Osteoblast (primary cell): Measurements from ENCODE around the gene SRP19. TPM values are rescaled to one million over a fixed set of nuclear protein-coding genes. Genes with fewer than 3 reads are reported as not detected.

Source experiments
- DNase-seq: peaks from one replicate; pipeline ENCODE4 v3.0.0; 2011; ENCODE audit warnings: low spot score, mixed read lengths; ENCODE audit not compliant: insufficient read length; ENCODE audit errors: missing footprints
- H2AFZ ChIP-seq: 2 replicates; pipeline ENCODE4 v1.6.0; 2011; ENCODE audit warnings: mild to moderate bottlenecking, low read length
- H3K27ac ChIP-seq: 2 replicates; pipeline ENCODE4 v1.5.1; 2011; ENCODE audit warnings: mild to moderate bottlenecking, low read depth, low read length, moderate library complexity
- H3K27me3 ChIP-seq: 2 replicates; pipeline ENCODE4 v1.6.0; 2012; ENCODE audit warnings: mild to moderate bottlenecking, control low read depth, inconsistent platforms, low read length, moderate library complexity; ENCODE audit not compliant: insufficient read depth
- H3K36me3 ChIP-seq: 2 replicates; pipeline ENCODE4 v1.5.1; 2011; ENCODE audit warnings: mild to moderate bottlenecking, low read length, control low read depth, moderate library complexity; ENCODE audit not compliant: insufficient read depth
- H3K4me1 ChIP-seq: 2 replicates; pipeline ENCODE4 v1.5.1; 2011; ENCODE audit warnings: mild to moderate bottlenecking, low read length, control low read depth, moderate library complexity; ENCODE audit not compliant: insufficient read depth
- H3K4me2 ChIP-seq: 2 replicates; pipeline ENCODE4 v1.6.0; 2011; ENCODE audit warnings: mild to moderate bottlenecking, low read length; ENCODE audit not compliant: insufficient read depth
- H3K4me3 ChIP-seq: fragments of 200-600 bp; sonication (generic); 3 replicates; pipeline ENCODE4 v1.5.1; 2012; ENCODE audit warnings: mild to moderate bottlenecking, low read length, inconsistent platforms; ENCODE audit not compliant: insufficient read depth
- H3K79me2 ChIP-seq: 2 replicates; pipeline ENCODE4 v1.6.0; 2012; ENCODE audit warnings: mild to moderate bottlenecking, low read length, control low read depth, inconsistent platforms; ENCODE audit not compliant: insufficient read depth
- H3K9me3 ChIP-seq: 2 replicates; pipeline ENCODE4 v1.5.1; 2011; ENCODE audit warnings: low read depth, low read length, control low read depth
- H4K20me1 ChIP-seq: 2 replicates; pipeline ENCODE4 v1.6.0; 2012; ENCODE audit warnings: mild to moderate bottlenecking, low read length, control low read depth; ENCODE audit not compliant: insufficient read depth
- CTCF ChIP-seq: IDR thresholded peaks from 2 replicates; pipeline ENCODE4 v1.5.1; 2011; ENCODE audit warnings: mild to moderate bottlenecking, low read depth, low read length, moderate library complexity; ENCODE audit errors: extremely low read depth
- total RNA-seq: library from RNA; depleted of rRNA; stranded (reverse); fragments of >200 nt; gene quantifications from 2 replicates; pipeline ENCODE4 v1.2.3, GENCODE V29; 2012

SRP19 gene
- 55.7 and 59.0 TPM in 2 replicates for total RNA-seq

GRCh38 chr5:112860929-112861637, at the start of gene SRP19:
SRP19 (plus strand) TSS chr5:112861287; CDS start chr5:112861377, 90 bp downstream.
- peaks cover 44% of the 10 kb centered on the region for H3K79me2 ChIP-seq
- H3K27ac ChIP-seq, result peak within 1 kb of the TSS; percentile 93
- H3K4me2 ChIP-seq, result peak within 1 kb of the TSS; percentile 98
- peaks cover 31% of the 10 kb centered on the region for H3K36me3 ChIP-seq
- DNase-seq, result peak; percentile 95
- H2AFZ ChIP-seq, result peak within 1 kb of the TSS; percentile 99
- peaks cover 24% of the 10 kb centered on the region for H3K4me1 ChIP-seq
- no peak for TF ChIP-seq CTCF
- peaks cover 13% of the 10 kb centered on the region for H4K20me1 ChIP-seq
- no peaks in the 10 kb centered on the region for H3K9me3 ChIP-seq
- H3K4me3 ChIP-seq, result peak within 1 kb of the TSS; percentile 88
- no peaks in the 10 kb centered on the region for H3K27me3 ChIP-seq

- no peaks in the 10 kb centered on the region for H4K20me1 ChIP-seq
- no peak overlapping the region for H3K27ac ChIP-seq
- no peak overlapping the region for H3K4me3 ChIP-seq
- H3K4me2 ChIP-seq, result no peak overlapping the region
- no peaks in the 10 kb centered on the region for H3K9me3 ChIP-seq
- no peaks in the 10 kb centered on the region for H3K4me1 ChIP-seq
- H3K79me2 ChIP-seq, result no peaks in the 10 kb centered on the region
- no peak for DNase-seq
- no peak overlapping the region for H2AFZ ChIP-seq
- TF ChIP-seq CTCF, result no peak
- H3K27me3 ChIP-seq, result no peaks in the 10 kb centered on the region
- H3K36me3 ChIP-seq, result peaks cover 15% of the 10 kb centered on the region
These were observed 48.5 kb upstream of the SRP19 start for GRCh38 chr5:112812549-112812948.

- no peak overlapping the region for H2AFZ ChIP-seq
- no peaks in the 10 kb centered on the region for H3K79me2 ChIP-seq
- no peaks in the 10 kb centered on the region for H3K9me3 ChIP-seq
- TF ChIP-seq CTCF, result no peak
- no peak overlapping the region for H3K4me2 ChIP-seq
- H3K36me3 ChIP-seq, result peaks cover 22% of the 10 kb centered on the region
- H3K27ac ChIP-seq, result no peak overlapping the region
- H3K4me3 ChIP-seq, result no peak overlapping the region
- no peak for DNase-seq
- no peaks in the 10 kb centered on the region for H4K20me1 ChIP-seq
- H3K4me1 ChIP-seq, result no peaks in the 10 kb centered on the region
- no peaks in the 10 kb centered on the region for H3K27me3 ChIP-seq
These were observed 40.8 kb upstream of the SRP19 start for GRCh38 chr5:112820246-112820645.

- H2AFZ ChIP-seq, result no peak overlapping the region
- no peaks in the 10 kb centered on the region for H3K9me3 ChIP-seq
- H3K4me3 ChIP-seq, result no peak overlapping the region
- no peaks in the 10 kb centered on the region for H3K4me1 ChIP-seq
- no peak for DNase-seq
- no peaks in the 10 kb centered on the region for H3K27me3 ChIP-seq
- H3K4me2 ChIP-seq, result no peak overlapping the region
- no peaks in the 10 kb centered on the region for H3K79me2 ChIP-seq
- no peaks in the 10 kb centered on the region for H4K20me1 ChIP-seq
- TF ChIP-seq CTCF, result no peak
- no peak overlapping the region for H3K27ac ChIP-seq
- peaks cover 16% of the 10 kb centered on the region for H3K36me3 ChIP-seq
These were observed 38.6 kb upstream of the SRP19 start for GRCh38 chr5:112822456-112822855.
